HepG2 (cell line): ENCODE data around the gene TBC1D32. TPM values are rescaled to one million over a fixed set of nuclear protein-coding genes. Genes with fewer than 3 reads are reported as not detected.
A peak's percentile ranks its signal among the peaks of the same experiment; 100 is the strongest.

ENCODE experiments used
- ARID4A ChIP-seq: sonication (generic); formaldehyde crosslinking; IDR thresholded peaks from 2 replicates; pipeline ENCODE4 v1.5.0; 2020; ENCODE audit warnings: mild to moderate bottlenecking, missing genetic modification reagents, borderline replicate concordance
- CBX2 ChIP-seq, 2 experiments: fragments of 200-600 bp in 1 of 2; sonication (generic); formaldehyde crosslinking in 1 of 2; IDR thresholded peaks; 2 replicates each; pipeline versions ENCODE4 v1.7.0 to v1.8.1; 2018 to 2022; ENCODE audit warnings: low read depth in 2 of 2, low read length in 1 of 2, mild to moderate bottlenecking in 1 of 2, missing genetic modification reagents in 1 of 2
- DDIT3 ChIP-seq: sonication (generic); formaldehyde crosslinking; IDR thresholded peaks from 2 replicates; pipeline ENCODE4 v1.4.0; 2020; ENCODE audit warnings: mild to moderate bottlenecking, missing genetic modification reagents
- JUND ChIP-seq: sonication (generic); formaldehyde crosslinking; IDR thresholded peaks from 2 replicates; pipeline ENCODE4 v1.8.0; 2022; ENCODE audit warnings: mild to moderate bottlenecking, missing genetic modification reagents
- KAT7 ChIP-seq: IDR thresholded peaks from 2 replicates; pipeline ENCODE4 v1.6.1; 2018; ENCODE audit warnings: borderline replicate concordance, missing compliant biosample characterization
- MTA3 ChIP-seq: sonication (generic); formaldehyde crosslinking; IDR thresholded peaks from 2 replicates; pipeline ENCODE4 v1.4.0; 2020; ENCODE audit warnings: missing genetic modification reagents
- NFAT5 ChIP-seq: sonication (generic); formaldehyde crosslinking; IDR thresholded peaks from 2 replicates; pipeline ENCODE4 v1.4.0; 2020; ENCODE audit warnings: missing genetic modification reagents
- NR1H2 ChIP-seq: sonication (generic); formaldehyde crosslinking; IDR thresholded peaks from 2 replicates; pipeline ENCODE4 v1.8.1; 2022; ENCODE audit warnings: low read depth, missing genetic modification reagents, borderline replicate concordance
- RBM39 ChIP-seq: fragments of 200-400 bp; formaldehyde crosslinking; IDR thresholded peaks from one replicate; pipeline ENCODE4 v1.6.1; 2018; ENCODE audit warnings: antibody characterized with exemption, mild to moderate bottlenecking, low read depth, low read length; ENCODE audit not compliant: poor library complexity, severe bottlenecking
- SNAI1 ChIP-seq: sonication (generic); formaldehyde crosslinking; IDR thresholded peaks from 2 replicates; pipeline ENCODE4 v1.5.0; 2020; ENCODE audit warnings: mild to moderate bottlenecking, missing genetic modification reagents, borderline replicate concordance
- TARDBP ChIP-seq: sonication (generic); formaldehyde crosslinking; IDR thresholded peaks from 2 replicates; pipeline ENCODE4 v1.8.0; 2022; ENCODE audit warnings: mild to moderate bottlenecking, missing genetic modification reagents
- ZNF644 ChIP-seq: IDR thresholded peaks from 2 replicates; pipeline ENCODE4 v1.6.1; 2016; ENCODE audit warnings: low read depth
- ZNF891 ChIP-seq: sonication (generic); formaldehyde crosslinking; IDR thresholded peaks from 2 replicates; pipeline ENCODE4 v1.5.0; 2020; ENCODE audit warnings: mild to moderate bottlenecking, missing genetic modification reagents
- ZSCAN25 ChIP-seq: sonication (generic); formaldehyde crosslinking; IDR thresholded peaks from 2 replicates; pipeline ENCODE4 v1.8.0; 2022; ENCODE audit warnings: mild to moderate bottlenecking, missing genetic modification reagents
- polyA plus RNA-seq, 8 experiments: library from polyadenylated mRNA; depleted of rRNA in 3 of 8; stranded (reverse) in 7 of 8; unstranded in 1 of 8; fragments of >200 nt; fragmentation: Illumina TruSeq in 4 of 8; extraction: Trizol in 4 of 8; gene quantifications; 2 replicates each; pipeline versions ENCODE4 v1.2.1 to v1.2.3, GENCODE V29; 2011 to 2016; ENCODE audit warnings: low read depth in 4 of 8, missing spikeins in 1 of 8, mixed read lengths in 1 of 8; ENCODE audit not compliant: insufficient read depth in 1 of 8
- total RNA-seq, 5 experiments: library from RNA; depleted of rRNA; stranded (reverse); fragments of >200 nt; fragmentation: Illumina TruSeq; extraction: Trizol; gene quantifications; 2 replicates each; pipeline ENCODE4 v1.2.3, GENCODE V29; 2016; ENCODE audit warnings: low read depth in 1 of 5
- TF ChIP-seq, protein P1 (sequence below), 2 experiments: sonication (generic) in 1 of 2; formaldehyde crosslinking in 1 of 2; IDR thresholded peaks; 2 replicates each; pipeline versions ENCODE4 v1.5.1 to v1.6.1; 2011 to 2020; ENCODE audit warnings: borderline replicate concordance in 1 of 2, low read depth in 1 of 2, low read length in 1 of 2, mild to moderate bottlenecking in 1 of 2, missing genetic modification reagents in 1 of 2, moderate library complexity in 1 of 2

TBC1D32 gene
- total and polyA plus RNA-seq, 2 of the 13 experiments (the other 11 are each of a cell fraction or from before 2014, with no cell fraction given) = 2.0 to 4.8 TPM

DNA sequence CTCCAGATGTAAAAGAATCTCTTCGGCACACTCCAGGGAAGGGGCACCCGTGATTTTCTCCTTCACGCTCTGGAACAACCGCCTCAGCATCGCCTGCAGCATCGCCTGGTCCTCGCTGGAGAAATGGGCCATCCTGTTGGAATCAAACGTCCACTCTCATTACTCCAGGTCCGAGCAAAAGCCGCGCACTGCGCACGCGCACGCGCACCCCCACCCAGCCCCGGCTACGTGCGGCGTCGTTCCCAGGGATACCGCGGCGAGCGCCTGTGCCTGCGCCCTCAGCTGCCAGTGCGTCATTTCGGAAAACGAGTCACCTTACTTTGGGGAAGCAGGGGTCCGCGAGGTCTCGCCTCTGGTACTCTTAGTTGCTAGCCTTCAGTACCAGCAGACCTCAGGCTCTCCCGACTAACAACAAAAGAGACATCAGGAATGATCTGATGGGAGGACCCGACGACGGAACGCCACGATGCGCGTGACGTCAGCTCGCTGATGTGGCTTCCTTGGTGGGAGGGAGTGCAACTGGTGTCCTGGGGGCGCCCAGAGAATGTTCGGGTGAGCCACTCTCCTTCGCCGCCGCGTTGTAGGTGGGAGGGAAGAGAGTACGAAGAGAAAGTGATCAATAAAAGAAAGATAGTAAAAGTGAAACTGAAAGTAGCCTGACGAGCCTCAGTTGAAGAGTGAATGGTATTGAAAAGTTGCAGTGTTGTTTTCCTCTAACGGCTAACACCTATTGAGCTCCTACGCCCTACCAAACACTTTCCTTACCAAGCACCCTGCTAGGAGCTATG is at the start of gene TBC1D32 (continued):
- TF ChIP-seq KAT7 (CRISPR knock-in tag) (0 out of 2 replicates have a peak, but pooled peaks have one; percentile 50), JUND (no peak; the same call in 1 of the 2 replicates), DDIT3 (CRISPR knock-in tag) (no peak), TARDBP (peak; percentile 77), MTA3 (CRISPR knock-in tag) (no peak), NR1H2 (CRISPR knock-in tag) (no peak), SNAI1 (CRISPR knock-in tag) (peak; percentile 53; the same call in 1 of the 2 replicates), NFAT5 (CRISPR knock-in tag) (no peak), CBX2 (IDR thresholded peaks at IDR 0.05; ENCODE audit: low read depth, low read length) (no peak), CBX2 (CRISPR knock-in tag; IDR thresholded peaks at IDR 0.05; ENCODE audit: low read depth) (no peak), RBM39 (no peak), ZNF891 (peak; percentile 96; the same call in 1 of the 2 replicates), ZNF644 (peak; percentile 64; the same call in 1 of the 2 replicates), ZSCAN25 (CRISPR knock-in tag) (peak; percentile 51; the same call in 1 of the 2 replicates), ARID4A (CRISPR knock-in tag) (peak; percentile 92)
- TF ChIP-seq, protein P1, sequence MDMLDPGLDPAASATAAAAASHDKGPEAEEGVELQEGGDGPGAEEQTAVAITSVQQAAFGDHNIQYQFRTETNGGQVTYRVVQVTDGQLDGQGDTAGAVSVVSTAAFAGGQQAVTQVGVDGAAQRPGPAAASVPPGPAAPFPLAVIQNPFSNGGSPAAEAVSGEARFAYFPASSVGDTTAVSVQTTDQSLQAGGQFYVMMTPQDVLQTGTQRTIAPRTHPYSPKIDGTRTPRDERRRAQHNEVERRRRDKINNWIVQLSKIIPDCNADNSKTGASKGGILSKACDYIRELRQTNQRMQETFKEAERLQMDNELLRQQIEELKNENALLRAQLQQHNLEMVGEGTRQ (IDR thresholded peaks at IDR 0.05; ENCODE audit: low read depth, low read length) = no peak
- TF ChIP-seq, protein P1 (CRISPR knock-in tag; IDR thresholded peaks at IDR 0.05; ENCODE audit: borderline replicate concordance) = no peak
